ENCODE results near the gene LST1.

- TF ChIP-seq CTCF (IDR thresholded peaks at IDR 0.05) (no peak), POLR2A (IDR thresholded peaks at IDR 0.05) (peak in 1 of 2 donors; percentile 75)
These were observed 10.7 kb upstream of the LST1 start, which contains the start of gene TNF for GRCh38 chr6:31575335-31575901.
